HEK293 (cell line): Measurements from ENCODE around the gene NOXO1.

Experiments
- BCL11A ChIP-seq: fragments of 450-650 bp; formaldehyde crosslinking; IDR thresholded peaks from 2 replicates; pipeline ENCODE4 v1.5.1; 2016; ENCODE audit warnings: low read depth, missing biosample characterization, missing genetic modification characterization
- SCRT1 ChIP-seq: fragments of 450-650 bp; formaldehyde crosslinking; IDR thresholded peaks from 2 replicates; pipeline ENCODE4 v1.5.1; 2016; ENCODE audit warnings: missing biosample characterization, missing genetic modification characterization, borderline replicate concordance
- TCF7L2 ChIP-seq: IDR thresholded peaks from 2 replicates; pipeline ENCODE4 v1.6.1; 2011; ENCODE audit warnings: low read depth, mild to moderate bottlenecking, inconsistent platforms, low read length, moderate library complexity, borderline replicate concordance
- TRIM28 ChIP-seq: IDR thresholded peaks from 2 replicates; pipeline ENCODE4 v1.6.1; 2011; ENCODE audit warnings: low read length, control low read depth, borderline replicate concordance
- YY1 ChIP-seq: fragments of 450-650 bp; formaldehyde crosslinking; IDR thresholded peaks from 2 replicates; pipeline ENCODE4 v1.5.1; 2018; ENCODE audit warnings: missing biosample characterization, missing genetic modification characterization
- ZBTB10 ChIP-seq: fragments of 450-650 bp; formaldehyde crosslinking; IDR thresholded peaks from 2 replicates; pipeline ENCODE4 v1.5.1; 2016; ENCODE audit warnings: missing biosample characterization, missing genetic modification characterization
- ZBTB49 ChIP-seq: fragments of 450-650 bp; formaldehyde crosslinking; IDR thresholded peaks from 2 replicates; pipeline ENCODE4 v1.5.1; 2016; ENCODE audit warnings: missing biosample characterization, missing genetic modification characterization, low read depth
- ZBTB6 ChIP-seq: fragments of 450-650 bp; formaldehyde crosslinking; IDR thresholded peaks from 2 replicates; pipeline ENCODE4 v1.5.1; 2017; ENCODE audit warnings: missing biosample characterization, missing genetic modification characterization
- ZEB2 ChIP-seq: fragments of 450-650 bp; formaldehyde crosslinking; IDR thresholded peaks from 2 replicates; pipeline ENCODE4 v1.5.1; 2016; ENCODE audit warnings: missing biosample characterization, missing genetic modification characterization
- ZFP69B ChIP-seq: fragments of 450-650 bp; formaldehyde crosslinking; IDR thresholded peaks from 2 replicates; pipeline ENCODE4 v1.5.1; 2016; ENCODE audit warnings: missing biosample characterization, missing genetic modification characterization
- ZNF140 ChIP-seq: fragments of 450-650 bp; formaldehyde crosslinking; IDR thresholded peaks from 2 replicates; pipeline ENCODE4 v1.5.1; 2016; ENCODE audit warnings: missing biosample characterization, missing genetic modification characterization
- ZNF146 ChIP-seq: fragments of 450-650 bp; formaldehyde crosslinking; IDR thresholded peaks from 2 replicates; pipeline ENCODE4 v1.5.1; 2016; ENCODE audit warnings: missing biosample characterization, missing genetic modification characterization
- ZNF174 ChIP-seq: fragments of 450-650 bp; formaldehyde crosslinking; IDR thresholded peaks from 2 replicates; pipeline ENCODE4 v1.5.0; 2017; ENCODE audit warnings: missing biosample characterization, mild to moderate bottlenecking, missing genetic modification characterization
- ZNF211 ChIP-seq: fragments of 450-650 bp; formaldehyde crosslinking; IDR thresholded peaks from 2 replicates; pipeline ENCODE4 v1.5.1; 2016; ENCODE audit warnings: low read depth, missing biosample characterization, missing genetic modification characterization
- ZNF23 ChIP-seq: fragments of 450-650 bp; formaldehyde crosslinking; IDR thresholded peaks from 2 replicates; pipeline ENCODE4 v1.5.1; 2016; ENCODE audit warnings: missing biosample characterization, missing genetic modification characterization, borderline replicate concordance
- ZNF26 ChIP-seq: fragments of 450-650 bp; formaldehyde crosslinking; IDR thresholded peaks from 2 replicates; pipeline ENCODE4 v1.5.1; 2016; ENCODE audit warnings: missing biosample characterization, missing genetic modification characterization
- ZNF324 ChIP-seq: fragments of 450-650 bp; formaldehyde crosslinking; IDR thresholded peaks from 2 replicates; pipeline ENCODE4 v1.5.1; 2016; ENCODE audit warnings: missing biosample characterization, missing genetic modification characterization
- ZNF341 ChIP-seq: fragments of 450-650 bp; formaldehyde crosslinking; IDR thresholded peaks from 2 replicates; pipeline ENCODE4; 2016; ENCODE audit warnings: low read depth, missing biosample characterization, missing genetic modification characterization
- ZNF362 ChIP-seq: fragments of 450-650 bp; formaldehyde crosslinking; IDR thresholded peaks from 2 replicates; pipeline ENCODE4 v1.5.1; 2016; ENCODE audit warnings: missing biosample characterization, missing genetic modification characterization
- ZNF394 ChIP-seq: fragments of 450-650 bp; formaldehyde crosslinking; IDR thresholded peaks from 2 replicates; pipeline ENCODE4 v1.5.1; 2016; ENCODE audit warnings: missing biosample characterization, missing genetic modification characterization, mild to moderate bottlenecking, moderate library complexity, borderline replicate concordance
- ZNF514 ChIP-seq: fragments of 450-650 bp; formaldehyde crosslinking; IDR thresholded peaks from 2 replicates; pipeline ENCODE4 v1.5.1; 2016; ENCODE audit warnings: missing biosample characterization, missing genetic modification characterization
- ZNF654 ChIP-seq: fragments of 450-650 bp; formaldehyde crosslinking; IDR thresholded peaks from 2 replicates; pipeline ENCODE4 v1.5.1; 2016; ENCODE audit warnings: low read depth, missing biosample characterization, missing genetic modification characterization
- ZNF664 ChIP-seq: fragments of 450-650 bp; formaldehyde crosslinking; IDR thresholded peaks from 2 replicates; pipeline ENCODE4 v1.5.1; 2016; ENCODE audit warnings: missing biosample characterization, missing genetic modification characterization
- ZSCAN18 ChIP-seq: fragments of 450-650 bp; formaldehyde crosslinking; IDR thresholded peaks from 2 replicates; pipeline ENCODE4 v1.5.1; 2016; ENCODE audit warnings: missing biosample characterization, missing genetic modification characterization
- ZSCAN4 ChIP-seq: fragments of 450-650 bp; formaldehyde crosslinking; IDR thresholded peaks from 2 replicates; pipeline ENCODE4 v1.5.1; 2017; ENCODE audit warnings: missing biosample characterization, missing genetic modification characterization
- ZSCAN5A ChIP-seq: fragments of 450-650 bp; formaldehyde crosslinking; IDR thresholded peaks from 2 replicates; pipeline ENCODE4 v1.5.1; 2016; ENCODE audit warnings: missing biosample characterization, missing genetic modification characterization

NOXO1 gene

GRCh38 chr16:1959269-1960039, 21.8 kb downstream of the NOXO1 start, which contains the start of gene NDUFB10 (continued):
- TF ChIP-seq ZSCAN5A (no peak; the same call in 1 of the 2 replicates), ZSCAN18 (tag by site-specific recombination) (no peak), ZNF664 (tag by site-specific recombination) (no peak), ZNF341 (tag by site-specific recombination) (0 out of 2 replicates have a peak, but pooled peaks have one; percentile 11), SCRT1 (tag by site-specific recombination) (no peak), ZBTB10 (tag by site-specific recombination) (peak; percentile 68), ZSCAN4 (tag by site-specific recombination) (no peak), ZNF146 (tag by site-specific recombination) (no peak), ZNF362 (tag by site-specific recombination) (no peak), ZNF654 (no peak), ZBTB49 (tag by site-specific recombination) (no peak), ZEB2 (peak; percentile 55), ZNF174 (tag by site-specific recombination) (no peak), ZNF23 (tag by site-specific recombination) (no peak), YY1 (tag by site-specific recombination) (peak; percentile 79), ZNF26 (tag by site-specific recombination) (no peak), ZBTB6 (tag by site-specific recombination) (peak; percentile 7; the same call in 1 of the 2 replicates), ZFP69B (tag by site-specific recombination) (peak; percentile 37; the same call in 1 of the 2 replicates), TRIM28 (peak; percentile 73; the same call in 1 of the 2 replicates), TCF7L2 (no peak), ZNF140 (tag by site-specific recombination) (no peak), ZNF211 (tag by site-specific recombination) (no peak), ZNF324 (tag by site-specific recombination) (no peak), ZNF514 (no peak), ZNF394 (no peak; the same call in 1 of the 2 replicates), BCL11A (peak; percentile 45; the same call in 1 of the 2 replicates)
